GM18519 (cell line): ENCODE results near the gene ADRA2B.
"Not testable (repeated sequence)": the region's sequence is repeated elsewhere in the genome, so short reads cannot be mapped to it uniquely, and the experiment has no call there.

Experiments
- ATAC-seq: cut with Tn5 transposase; IDR thresholded peaks from one replicate; pipeline ENCODE4 v1.9.1; 2021; ENCODE audit warnings: mild to moderate bottlenecking, moderate library complexity; ENCODE audit not compliant: unreplicated experiment, low FRiP score

ADRA2B gene

GRCh38 chr2:96150791-96151594, 34.6 kb upstream of the ADRA2B start:
- ATAC-seq = no peak

GRCh38 chr2:96150007-96150640, 33.8 kb upstream of the ADRA2B start:
- no peak for ATAC-seq

- peak; percentile 29 for ATAC-seq
These were observed 32.2 kb upstream of the ADRA2B start for GRCh38 chr2:96148410-96149217.

GRCh38 chr2:96147593-96148201, 31.3 kb upstream of the ADRA2B start:
- ATAC-seq = no peak

GRCh38 chr2:96146881-96147592, 30.7 kb upstream of the ADRA2B start:
- ATAC-seq = no peak

- peak; percentile 26 for ATAC-seq
These were observed 29.9 kb upstream of the ADRA2B start for GRCh38 chr2:96146153-96146880.

GRCh38 chr2:96145848-96146152, 29.4 kb upstream of the ADRA2B start:
- no peak for ATAC-seq

GRCh38 chr2:96145036-96145847, 28.9 kb upstream of the ADRA2B start, which contains the start of gene DUSP2:
TSS of gene DUSP2 (minus strand) at chr2:96145440. CDS start at chr2:96145354, 86 bp downstream.
- ATAC-seq = peak; percentile 34

GRCh38 chr2:96144481-96145035, 28.2 kb upstream of the ADRA2B start:
- ATAC-seq = no peak

GRCh38 chr2:96143848-96144480, 27.6 kb upstream of the ADRA2B start:
- ATAC-seq = no peak

- ATAC-seq = no peak
These were observed 27.0 kb upstream of the ADRA2B start for GRCh38 chr2:96143231-96143847.

GRCh38 chr2:96142217-96143113, 26.1 kb upstream of the ADRA2B start:
- ATAC-seq = no peak

GRCh38 chr2:96141624-96141967, 25.2 kb upstream of the ADRA2B start:
- ATAC-seq = not testable (repeated sequence)

GRCh38 chr2:96140941-96141623, 24.7 kb upstream of the ADRA2B start:
- no peak for ATAC-seq

GRCh38 chr2:96139181-96139758, 22.9 kb upstream of the ADRA2B start:
- ATAC-seq = no peak
